ENCODE results near the gene XPO6.

GRCh38 chr16:28200661-28201060 is 11.1 kb downstream of the XPO6 start:
- TF ChIP-seq CTCF (IDR thresholded peaks at IDR 0.05; ENCODE audit: poor library complexity, severe bottlenecking) (no peak), EZH2 (IDR thresholded peaks at IDR 0.05; ENCODE audit: borderline replicate concordance, insufficient read depth, low read length, poor library complexity, severe bottlenecking) (no peak), TAF1 (IDR thresholded peaks at IDR 0.05; ENCODE audit: low read depth) (no peak), REST (IDR thresholded peaks at IDR 0.05; ENCODE audit: borderline replicate concordance) (no peak), MXI1 (conservative IDR thresholded peaks at IDR 0.05; ENCODE audit: poor library complexity, severe bottlenecking) (no peak), EP300 (conservative IDR thresholded peaks at IDR 0.05; ENCODE audit: poor library complexity, severe bottlenecking) (no peak)
